Astrocyte (in vitro differentiated cells and primary cell): ENCODE results near the gene OR2M7.

ENCODE experiments used
- CTCF ChIP-seq: IDR thresholded peaks from 2 replicates; pipeline ENCODE4 v1.5.1; 2011; ENCODE audit warnings: low read depth, mild to moderate bottlenecking, inconsistent platforms, low read length, moderate library complexity; ENCODE audit not compliant: insufficient read depth
- EZH2 ChIP-seq: IDR thresholded peaks from 2 replicates; pipeline ENCODE4 v1.6.1; 2012; ENCODE audit warnings: mild to moderate bottlenecking, low read length, inconsistent platforms; ENCODE audit not compliant: insufficient read depth

GRCh38 chr1:248303324-248303723 is 21.0 kb downstream of the OR2M7 start, which contains the start of gene OR2T12:
- TF ChIP-seq CTCF (no peak), EZH2 (no peak)
